ENCODE data around the gene TMUB1. TPM values are rescaled to one million over a fixed set of nuclear protein-coding genes. Genes with fewer than 3 reads are reported as not detected.

The TMUB1 gene
- total RNA-seq, 4 donors from 2014 or later, result 2.9 to 32.8 (median 8.6) TPM

DNA sequence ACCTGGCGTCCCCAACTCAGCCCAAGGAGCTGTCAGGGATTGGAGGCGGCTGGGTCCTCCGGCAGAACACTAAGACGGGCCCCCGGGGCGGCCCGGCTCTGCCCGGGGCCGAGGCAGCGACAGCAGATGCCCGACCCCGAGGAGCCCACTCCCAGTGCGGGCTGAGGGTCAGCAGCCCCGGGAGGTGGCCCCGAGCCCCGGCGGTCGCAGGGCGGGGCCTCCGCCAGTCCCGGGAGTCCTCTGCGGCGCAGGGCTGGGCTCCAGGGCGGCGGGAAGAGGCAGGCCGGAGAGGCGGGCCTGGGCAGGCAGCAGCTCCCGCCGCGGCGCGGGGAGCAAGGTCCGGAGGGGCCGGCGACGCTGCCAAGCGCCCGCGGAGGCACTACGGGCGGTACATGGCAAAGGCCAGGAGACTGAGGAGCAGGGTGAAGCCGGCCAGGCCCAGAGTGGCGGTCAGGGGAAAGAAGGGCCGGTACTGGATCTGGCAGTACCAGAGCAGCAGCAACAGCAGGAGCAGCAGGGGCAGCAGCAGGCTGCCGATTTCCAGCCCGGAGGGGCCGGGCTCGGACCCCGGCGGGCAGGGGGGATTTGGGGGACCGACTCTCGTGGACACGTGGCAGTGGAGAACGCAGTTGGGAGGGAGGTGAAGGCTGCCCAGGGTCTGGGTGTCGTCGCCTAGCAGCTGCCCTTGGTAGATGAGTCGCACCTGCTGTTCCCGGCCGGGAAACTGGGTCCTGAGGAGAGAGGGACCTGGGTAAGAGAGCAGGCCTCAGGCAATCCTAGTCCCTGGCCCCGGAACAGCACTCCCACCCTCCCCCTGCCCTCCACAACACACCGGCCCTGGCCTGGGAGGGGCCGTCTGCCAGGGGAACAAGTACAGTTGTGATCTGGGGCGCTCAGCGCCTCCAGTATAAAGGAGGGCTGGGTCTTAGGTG, 1.9 kb downstream of the TMUB1 start:
- TF ChIP-seq, protein P1, sequence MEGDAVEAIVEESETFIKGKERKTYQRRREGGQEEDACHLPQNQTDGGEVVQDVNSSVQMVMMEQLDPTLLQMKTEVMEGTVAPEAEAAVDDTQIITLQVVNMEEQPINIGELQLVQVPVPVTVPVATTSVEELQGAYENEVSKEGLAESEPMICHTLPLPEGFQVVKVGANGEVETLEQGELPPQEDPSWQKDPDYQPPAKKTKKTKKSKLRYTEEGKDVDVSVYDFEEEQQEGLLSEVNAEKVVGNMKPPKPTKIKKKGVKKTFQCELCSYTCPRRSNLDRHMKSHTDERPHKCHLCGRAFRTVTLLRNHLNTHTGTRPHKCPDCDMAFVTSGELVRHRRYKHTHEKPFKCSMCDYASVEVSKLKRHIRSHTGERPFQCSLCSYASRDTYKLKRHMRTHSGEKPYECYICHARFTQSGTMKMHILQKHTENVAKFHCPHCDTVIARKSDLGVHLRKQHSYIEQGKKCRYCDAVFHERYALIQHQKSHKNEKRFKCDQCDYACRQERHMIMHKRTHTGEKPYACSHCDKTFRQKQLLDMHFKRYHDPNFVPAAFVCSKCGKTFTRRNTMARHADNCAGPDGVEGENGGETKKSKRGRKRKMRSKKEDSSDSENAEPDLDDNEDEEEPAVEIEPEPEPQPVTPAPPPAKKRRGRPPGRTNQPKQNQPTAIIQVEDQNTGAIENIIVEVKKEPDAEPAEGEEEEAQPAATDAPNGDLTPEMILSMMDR (IDR thresholded peaks at IDR 0.05), result no peak
- peak in 1 of 2 donors; percentile 7 for TF ChIP-seq POLR2A (IDR thresholded peaks at IDR 0.05)
- intact Hi-C loops (cut with DNase I; ENCODE audit: low total_unique reads), result no loop called here

GRCh38 chr7:151080522-151081169, 2.6 kb downstream of the TMUB1 start, which contains the start of gene FASTK:
FASTK (minus strand) TSS chr7:151080809; CDS start chr7:151080766, 43 bp downstream.
- DNase-seq, result peak; percentile 89
- Histone ChIP-seq H3K36me3 (no peaks in the 10 kb centered on the region), H3K27ac (peak within 1 kb of the TSS; percentile 90 to 93), H3K9me3 (no peaks in the 10 kb centered on the region), H3K27me3 (no peaks in the 10 kb centered on the region), H3K4me3 (peak within 1 kb of the TSS; percentile 48 to 63), H3K4me1 (peaks cover 0 to 27% of the 10 kb centered on the region in 2 donors)
- peak; percentile 64 to 80 for TF ChIP-seq POLR2A (IDR thresholded peaks at IDR 0.05)
- TF ChIP-seq, protein P1 (IDR thresholded peaks at IDR 0.05), result peak in 2 of 4 experiments; percentile 2
- intact Hi-C loops (cut with DNase I; ENCODE audit: low total_unique reads), result no loop called here

More for the DNA sequence above, 1.9 kb downstream of the TMUB1 start:
- Histone ChIP-seq H3K27ac (peak overlapping the region; percentile 90 to 93), H3K36me3 (no peaks in the 10 kb centered on the region), H3K4me1 (peaks cover 0 to 27% of the 10 kb centered on the region in 2 donors), H3K9me3 (no peaks in the 10 kb centered on the region), H3K4me3 (peak overlapping the region; percentile 48 to 63), H3K27me3 (no peaks in the 10 kb centered on the region)
- peak; percentile 39 to 43 for DNase-seq

- peak in 1 of 2 donors; percentile 19 for DNase-seq
- Histone ChIP-seq H3K9me3 (no peaks in the 10 kb centered on the region), H3K4me3 (peak overlapping the region; percentile 48 to 63), H3K27me3 (no peaks in the 10 kb centered on the region), H3K27ac (peak overlapping the region; percentile 90 to 93), H3K4me1 (peaks cover 0 to 27% of the 10 kb centered on the region in 2 donors), H3K36me3 (no peaks in the 10 kb centered on the region)
- intact Hi-C loops (cut with DNase I; ENCODE audit: low total_unique reads), result no loop called here
- no peak for TF ChIP-seq POLR2A (IDR thresholded peaks at IDR 0.05)
- TF ChIP-seq, protein P1 (IDR thresholded peaks at IDR 0.05), result no peak
Observed at GRCh38 chr7:151080067-151080521, 3.2 kb downstream of the TMUB1 start.

DNA sequence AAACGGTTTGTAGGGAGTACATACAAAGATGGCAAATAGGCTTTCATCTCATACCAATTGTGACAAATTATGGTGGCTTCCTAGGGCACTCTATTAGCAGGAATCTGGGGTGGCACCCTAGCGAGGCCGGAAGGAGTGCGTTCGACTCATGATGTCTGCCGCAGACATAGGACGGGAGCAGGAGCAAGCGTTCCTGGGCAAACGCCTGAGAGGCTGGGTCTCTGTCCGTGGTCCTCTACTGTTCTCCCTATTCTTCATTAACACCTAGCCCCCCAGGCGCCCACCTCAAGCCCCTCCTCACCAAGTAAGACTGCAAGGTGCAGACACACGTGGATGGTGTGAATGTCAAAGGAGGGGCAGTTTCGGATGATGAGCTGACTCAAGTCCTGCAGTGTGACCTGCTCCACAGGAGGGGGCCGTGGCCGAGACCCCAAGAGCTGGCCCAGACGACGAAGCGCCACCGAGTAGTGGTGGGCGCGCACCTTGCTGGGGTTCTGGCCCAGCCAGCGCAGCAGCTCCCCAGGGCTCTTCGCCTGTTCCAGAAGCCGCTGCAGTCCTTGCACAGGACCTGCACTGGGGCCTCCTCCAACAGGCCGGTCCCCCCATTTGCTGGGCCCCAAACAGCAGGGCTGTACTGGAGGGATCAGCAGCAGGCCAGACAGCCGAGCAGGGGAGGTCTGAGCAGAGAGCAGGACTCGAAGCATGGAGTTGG, 3.9 kb downstream of the TMUB1 start:
- TF ChIP-seq POLR2A (IDR thresholded peaks at IDR 0.05), result no peak
- TF ChIP-seq, protein P1 (IDR thresholded peaks at IDR 0.05), result no peak
- intact Hi-C loops (cut with DNase I; ENCODE audit: low total_unique reads), result no loop called here

More for the DNA sequence above, 3.9 kb downstream of the TMUB1 start:
- peak overlapping the region; percentile 90 to 93 for H3K27ac ChIP-seq
- H3K4me3 ChIP-seq, result peak overlapping the region; percentile 48 to 63
- no peaks in the 10 kb centered on the region for H3K36me3 ChIP-seq
- peak; percentile 16 to 24 for DNase-seq
- peaks cover 0 to 27% of the 10 kb centered on the region in 2 donors for H3K4me1 ChIP-seq
- no peaks in the 10 kb centered on the region for H3K27me3 ChIP-seq
- H3K9me3 ChIP-seq, result no peaks in the 10 kb centered on the region
